CD4-positive, alpha-beta T cell (primary cell): Measurements from ENCODE around the gene GIPC2. TPM values are rescaled to one million over a fixed set of nuclear protein-coding genes. Genes with fewer than 3 reads are reported as not detected.

ENCODE experiments used
- ATAC-seq: fragments of 200-7000 bp; cut with Tn5 transposase; one replicate; pipeline ENCODE4 v1.10.0; 2022; ENCODE audit warnings: mild to moderate bottlenecking; ENCODE audit not compliant: poor library complexity
- CTCF ChIA-PET: fragments of 350-600 bp; sonication (Branson Sonifier 250); formaldehyde crosslinking; loops from one replicate; lab custom pipeline; 2021; ENCODE audit warnings: antibody characterized with exemption, inconsistent platforms; lab: Charles Lee
- POLR2A ChIA-PET: fragments of 350-600 bp; sonication (Branson Sonifier 250); formaldehyde crosslinking; loops from one replicate; lab custom pipeline; 2021; ENCODE audit warnings: antibody characterized with exemption, inconsistent platforms; lab: Charles Lee
- DNase-seq, 14 experiments: peaks; one replicate each; pipeline ENCODE4 v3.0.0-alpha.2; 2013 to 2020; ENCODE audit warnings: mixed read lengths in 2 of 14
- H3K27ac ChIP-seq, 2 donors: one replicate each; pipeline versions ENCODE4 v1.5.1 to v1.7.0; 2013; ENCODE audit warnings: low read length in 2 of 2, low read depth in 1 of 2, mild to moderate bottlenecking in 1 of 2
- H3K27me3 ChIP-seq, 2 experiments: 1 replicate in 1 of 2; 2 replicates in 1 of 2; pipeline versions ENCODE4 v1.6.1 to v1.7.0; 2013; ENCODE audit warnings: low read length in 2 of 2, control low read depth in 1 of 2, mild to moderate bottlenecking in 1 of 2, moderate library complexity in 1 of 2; ENCODE audit not compliant: insufficient read depth in 2 of 2, control insufficient read depth in 1 of 2
- H3K36me3 ChIP-seq: one replicate; pipeline ENCODE4 v1.6.1; 2013; ENCODE audit warnings: low read length, control low read depth; ENCODE audit not compliant: insufficient read depth
- H3K4me1 ChIP-seq: one replicate; pipeline ENCODE4 v1.6.1; 2013; ENCODE audit warnings: low read length, control low read depth; ENCODE audit not compliant: insufficient read depth
- H3K4me3 ChIP-seq: one replicate; pipeline ENCODE4 v1.5.1; 2013; ENCODE audit warnings: mild to moderate bottlenecking, low read length, moderate library complexity
- H3K9me3 ChIP-seq, 2 experiments: 1 replicate in 1 of 2; 2 replicates in 1 of 2; pipeline versions ENCODE4 v1.6.1 to v1.7.0; 2013; ENCODE audit warnings: low read length in 2 of 2, mild to moderate bottlenecking in 2 of 2, control low read depth in 1 of 2, moderate library complexity in 1 of 2; ENCODE audit not compliant: control insufficient read depth in 1 of 2, insufficient read depth in 1 of 2
- H3K27ac Mint-ChIP-seq: one replicate; pipeline ENCODE4 v1.8.0; 2020; ENCODE audit warnings: mixed read lengths
- H3K27me3 Mint-ChIP-seq: one replicate; pipeline ENCODE4 v1.8.0; 2021; ENCODE audit warnings: mixed read lengths
- H3K36me3 Mint-ChIP-seq: one replicate; pipeline ENCODE4 v1.8.0; 2021; ENCODE audit warnings: low read depth, mixed read lengths
- H3K4me1 Mint-ChIP-seq: one replicate; pipeline ENCODE4 v1.8.0; 2021; ENCODE audit warnings: low read depth, mixed read lengths
- H3K4me3 Mint-ChIP-seq: one replicate; pipeline ENCODE4 v1.8.0; 2020; ENCODE audit warnings: mild to moderate bottlenecking, mixed read lengths
- H3K9me3 Mint-ChIP-seq: one replicate; pipeline ENCODE4 v1.8.0; 2020; ENCODE audit warnings: mixed read lengths
- intact Hi-C, 2 experiments: fragments of 100-400 bp; cut with DNase I in 1 of 2; cut with micrococcal nuclease in 1 of 2; formaldehyde crosslinking; loops; one replicate each; pipeline versions ENCODE4 v1.15.1 to v1.9.0; 2023 to 2025; cut with DNase I, micrococcal nuclease
- total RNA-seq, 174 experiments: library from RNA in 2 of 174; stranded (reverse) in 2 of 174; gene quantifications; one replicate each; pipeline ENCODE4 v1.2.3 and lab custom pipeline; 2021 to 2026
- TF ChIP-seq, protein P1 (sequence below): fragments of 200-600 bp; IDR thresholded peaks from one replicate; pipeline ENCODE4 v1.8.0; 2022; ENCODE audit warnings: antibody characterized with exemption, mild to moderate bottlenecking

GIPC2 gene
- total RNA-seq, 2 experiments from 2014 or later, result not detected

GRCh38 chr1:78086697-78087096, 40.9 kb downstream of the GIPC2 start:
- TF ChIP-seq, protein P1, sequence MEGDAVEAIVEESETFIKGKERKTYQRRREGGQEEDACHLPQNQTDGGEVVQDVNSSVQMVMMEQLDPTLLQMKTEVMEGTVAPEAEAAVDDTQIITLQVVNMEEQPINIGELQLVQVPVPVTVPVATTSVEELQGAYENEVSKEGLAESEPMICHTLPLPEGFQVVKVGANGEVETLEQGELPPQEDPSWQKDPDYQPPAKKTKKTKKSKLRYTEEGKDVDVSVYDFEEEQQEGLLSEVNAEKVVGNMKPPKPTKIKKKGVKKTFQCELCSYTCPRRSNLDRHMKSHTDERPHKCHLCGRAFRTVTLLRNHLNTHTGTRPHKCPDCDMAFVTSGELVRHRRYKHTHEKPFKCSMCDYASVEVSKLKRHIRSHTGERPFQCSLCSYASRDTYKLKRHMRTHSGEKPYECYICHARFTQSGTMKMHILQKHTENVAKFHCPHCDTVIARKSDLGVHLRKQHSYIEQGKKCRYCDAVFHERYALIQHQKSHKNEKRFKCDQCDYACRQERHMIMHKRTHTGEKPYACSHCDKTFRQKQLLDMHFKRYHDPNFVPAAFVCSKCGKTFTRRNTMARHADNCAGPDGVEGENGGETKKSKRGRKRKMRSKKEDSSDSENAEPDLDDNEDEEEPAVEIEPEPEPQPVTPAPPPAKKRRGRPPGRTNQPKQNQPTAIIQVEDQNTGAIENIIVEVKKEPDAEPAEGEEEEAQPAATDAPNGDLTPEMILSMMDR, result no peak
- DNase-seq, result no peak
- intact Hi-C loops, result no loop called here
- Mint-ChIP-seq H3K36me3 (peaks cover 5% of the 10 kb centered on the region), H3K27me3 (peaks cover 3% of the 10 kb centered on the region), H3K4me1 (no peaks in the 10 kb centered on the region), H3K27ac (no peak overlapping the region), H3K9me3 (peaks cover 16% of the 10 kb centered on the region), H3K4me3 (no peak overlapping the region)
- peaks cover 0 to 13% of the 10 kb centered on the region in 2 experiments for H3K9me3 ChIP-seq
- no peak overlapping the region for H3K27ac ChIP-seq
- H3K4me1 ChIP-seq, result no peaks in the 10 kb centered on the region
- no peak for ATAC-seq
- ChIA-PET CTCF (no interaction called here), POLR2A (no interaction called here)
- no peaks in the 10 kb centered on the region for H3K27me3 ChIP-seq
- H3K4me3 ChIP-seq, result no peak overlapping the region
- no peaks in the 10 kb centered on the region for H3K36me3 ChIP-seq

DNA sequence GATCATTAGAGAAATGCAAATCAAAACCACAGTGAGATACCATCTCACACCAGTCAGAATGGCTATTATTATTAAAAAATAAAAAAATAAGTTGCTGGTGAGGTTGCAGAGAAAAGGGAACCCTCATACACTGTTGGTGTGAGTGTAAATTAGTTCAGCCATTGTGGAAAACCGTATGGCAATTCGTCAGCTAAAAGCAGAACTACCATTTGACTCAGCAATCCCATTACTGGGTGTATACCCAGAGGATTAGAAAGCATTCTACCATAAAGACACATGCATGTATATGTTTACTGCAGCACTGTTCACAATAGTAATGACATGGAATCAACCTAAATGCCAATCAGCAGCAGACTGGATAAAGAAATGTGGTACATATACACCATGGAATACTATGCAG, 42.2 kb downstream of the GIPC2 start:
- ChIA-PET CTCF (no interaction called here), POLR2A (no interaction called here)
- DNase-seq, result no peak
- Histone ChIP-seq H3K36me3 (no peaks in the 10 kb centered on the region), H3K9me3 (peaks cover 0 to 13% of the 10 kb centered on the region in 2 experiments), H3K27me3 (no peaks in the 10 kb centered on the region), H3K4me1 (no peaks in the 10 kb centered on the region), H3K27ac (no peak overlapping the region), H3K4me3 (no peak overlapping the region)
- Mint-ChIP-seq H3K4me3 (no peak overlapping the region), H3K27ac (no peak overlapping the region), H3K9me3 (peaks cover 16% of the 10 kb centered on the region), H3K36me3 (peaks cover 5% of the 10 kb centered on the region), H3K4me1 (no peaks in the 10 kb centered on the region), H3K27me3 (peaks cover 10% of the 10 kb centered on the region)
- ATAC-seq, result no peak
- intact Hi-C loops, result no loop called here
- TF ChIP-seq, protein P1, result no peak

DNA sequence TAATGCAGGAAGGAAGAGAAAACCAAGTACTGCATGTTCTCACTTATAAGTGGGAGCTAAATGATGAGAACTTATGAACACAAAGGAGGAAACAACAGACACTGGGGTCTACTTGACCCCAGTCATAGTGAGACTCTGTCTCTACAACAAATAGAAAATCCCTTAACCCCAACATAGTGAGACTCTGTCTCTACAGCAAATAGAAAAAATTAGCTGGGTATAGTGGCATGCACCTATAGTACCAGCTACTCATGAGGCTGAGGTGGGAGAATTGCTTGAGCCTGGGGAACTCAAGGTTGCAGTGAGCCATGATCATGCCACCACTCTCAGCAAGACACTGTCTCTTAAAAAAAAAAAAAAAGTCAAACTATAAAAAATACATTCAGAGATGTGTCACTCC, 42.7 kb downstream of the GIPC2 start:
- Mint-ChIP-seq H3K27me3 (peaks cover 10% of the 10 kb centered on the region), H3K9me3 (peaks cover 16% of the 10 kb centered on the region), H3K36me3 (peaks cover 5% of the 10 kb centered on the region), H3K4me1 (no peaks in the 10 kb centered on the region), H3K4me3 (no peak overlapping the region), H3K27ac (no peak overlapping the region)
- POLR2A ChIA-PET, result no interaction called here
- DNase-seq (no peak), ATAC-seq (no peak)
- H3K36me3 ChIP-seq, result no peaks in the 10 kb centered on the region
- intact Hi-C loops, result no loop called here
- H3K9me3 ChIP-seq, result peaks cover 0 to 13% of the 10 kb centered on the region in 2 experiments
- CTCF ChIA-PET, result no interaction called here
- no peaks in the 10 kb centered on the region for H3K27me3 ChIP-seq
- H3K4me1 ChIP-seq, result no peaks in the 10 kb centered on the region
- TF ChIP-seq, protein P1, result no peak
- H3K4me3 ChIP-seq, result no peak overlapping the region
- no peak overlapping the region for H3K27ac ChIP-seq
